ENCODE results near the gene FCGR2B. TPM values are rescaled to one million over a fixed set of nuclear protein-coding genes. Genes with fewer than 3 reads are reported as not detected.
A peak's percentile ranks its signal among the peaks of the same experiment; 100 is the strongest.
"Not testable (repeated sequence)": the region's sequence is repeated elsewhere in the genome, so short reads cannot be mapped to it uniquely, and the experiment has no call there.

Gene FCGR2B
- total and polyA plus RNA-seq, 2 experiments from 2014 or later: not detected

- not testable (repeated sequence) for H3K79me2 ChIP-seq (replicated peaks; ENCODE audit: insufficient read depth); DNase-seq (ENCODE audit: low spot score); H3K9me3 Mint-ChIP-seq; H3K27me3 Mint-ChIP-seq (ENCODE audit: insufficient read depth, low read depth, poor library complexity); H3K27ac ChIP-seq (ENCODE audit: low read depth); ATAC-seq; H3K4me2 ChIP-seq; H3K36me3 ChIP-seq (ENCODE audit: insufficient read depth); H3K4me3 ChIP-seq; H3K4me3 Mint-ChIP-seq; H3F3A ChIP-seq (replicated peaks; ENCODE audit: low read depth); H3K27ac Mint-ChIP-seq; H3K4me1 Mint-ChIP-seq; H3K27me3 ChIP-seq (ENCODE audit: insufficient read depth); H2AFZ ChIP-seq; H3K36me3 Mint-ChIP-seq (ENCODE audit: low read depth); H3K9me2 ChIP-seq (ENCODE audit: insufficient read depth); H3K4me1 ChIP-seq (ENCODE audit: insufficient read depth); H4K20me1 ChIP-seq (replicated peaks; ENCODE audit: insufficient read depth)
Observed at GRCh38 chr1:161664689-161665088, 1.7 kb downstream of the FCGR2B start.

- not testable (repeated sequence) for H3K27ac ChIP-seq (ENCODE audit: low read depth); H3F3A ChIP-seq (replicated peaks; ENCODE audit: low read depth); H3K27me3 Mint-ChIP-seq (ENCODE audit: insufficient read depth, low read depth, poor library complexity); H3K36me3 ChIP-seq (ENCODE audit: insufficient read depth); H3K4me1 ChIP-seq (ENCODE audit: insufficient read depth); H3K9me3 Mint-ChIP-seq; H4K20me1 ChIP-seq (replicated peaks; ENCODE audit: insufficient read depth); H3K4me3 ChIP-seq; H3K79me2 ChIP-seq (replicated peaks; ENCODE audit: insufficient read depth); H3K27me3 ChIP-seq (ENCODE audit: insufficient read depth); H3K9me2 ChIP-seq (ENCODE audit: insufficient read depth); H3K36me3 Mint-ChIP-seq (ENCODE audit: low read depth)
- Mint-ChIP-seq H3K4me3 (peak overlapping the region; percentile 6; the same call in 1 of the 3 replicates), H3K4me1 (peaks cover 15% of the 10 kb centered on the region), H3K27ac (peak overlapping the region; percentile 9; the same call in 1 of the 2 replicates)
- ATAC-seq: peak; percentile 62
- H2AFZ ChIP-seq: peak overlapping the region; percentile 84
- peak; percentile 30 for DNase-seq (ENCODE audit: low spot score)
- H3K4me2 ChIP-seq: peak overlapping the region; percentile 57; the same call in 1 of the 2 replicates
Observed at GRCh38 chr1:161671045-161672020, 8.4 kb downstream of the FCGR2B start.

GRCh38 chr1:161673437-161673836 lies 10.5 kb downstream of the FCGR2B start:
- H3K36me3 Mint-ChIP-seq (ENCODE audit: low read depth); H3K36me3 ChIP-seq (ENCODE audit: insufficient read depth); H2AFZ ChIP-seq; H3K4me3 ChIP-seq; H3K27ac ChIP-seq (ENCODE audit: low read depth); H3K27me3 ChIP-seq (ENCODE audit: insufficient read depth); H4K20me1 ChIP-seq (replicated peaks; ENCODE audit: insufficient read depth); H3K9me2 ChIP-seq (ENCODE audit: insufficient read depth); H3F3A ChIP-seq (replicated peaks; ENCODE audit: low read depth); H3K4me3 Mint-ChIP-seq; H3K4me1 ChIP-seq (ENCODE audit: insufficient read depth); H3K79me2 ChIP-seq (replicated peaks; ENCODE audit: insufficient read depth); H3K4me2 ChIP-seq; H3K9me3 Mint-ChIP-seq; DNase-seq (ENCODE audit: low spot score); H3K27me3 Mint-ChIP-seq (ENCODE audit: insufficient read depth, low read depth, poor library complexity); H3K27ac Mint-ChIP-seq: not testable (repeated sequence)
- H3K4me1 Mint-ChIP-seq: peaks cover 23% of the 10 kb centered on the region
- ATAC-seq: peak; percentile 32

- H3K79me2 ChIP-seq (replicated peaks; ENCODE audit: insufficient read depth); H4K20me1 ChIP-seq (replicated peaks; ENCODE audit: insufficient read depth); H3K36me3 Mint-ChIP-seq (ENCODE audit: low read depth); H3K4me3 Mint-ChIP-seq; H3K27me3 Mint-ChIP-seq (ENCODE audit: insufficient read depth, low read depth, poor library complexity); H2AFZ ChIP-seq; H3K27ac ChIP-seq (ENCODE audit: low read depth); H3K9me3 Mint-ChIP-seq; H3K4me1 ChIP-seq (ENCODE audit: insufficient read depth); H3K9me2 ChIP-seq (ENCODE audit: insufficient read depth); H3F3A ChIP-seq (replicated peaks; ENCODE audit: low read depth); H3K4me3 ChIP-seq; H3K27ac Mint-ChIP-seq; H3K4me2 ChIP-seq; H3K27me3 ChIP-seq (ENCODE audit: insufficient read depth); ATAC-seq; H3K36me3 ChIP-seq (ENCODE audit: insufficient read depth); DNase-seq (ENCODE audit: low spot score): not testable (repeated sequence)
- H3K4me1 Mint-ChIP-seq: peaks cover 23% of the 10 kb centered on the region
Observed at GRCh38 chr1:161674447-161674846, 11.5 kb downstream of the FCGR2B start.

GRCh38 chr1:161674908-161675307 lies 12.0 kb downstream of the FCGR2B start:
- not testable (repeated sequence) for H3K4me3 Mint-ChIP-seq; DNase-seq (ENCODE audit: low spot score); H4K20me1 ChIP-seq (replicated peaks; ENCODE audit: insufficient read depth); H3F3A ChIP-seq (replicated peaks; ENCODE audit: low read depth); H3K4me1 ChIP-seq (ENCODE audit: insufficient read depth); ATAC-seq; H3K79me2 ChIP-seq (replicated peaks; ENCODE audit: insufficient read depth); H3K9me2 ChIP-seq (ENCODE audit: insufficient read depth); H3K36me3 ChIP-seq (ENCODE audit: insufficient read depth); H2AFZ ChIP-seq; H3K27me3 Mint-ChIP-seq (ENCODE audit: insufficient read depth, low read depth, poor library complexity); H3K27me3 ChIP-seq (ENCODE audit: insufficient read depth); H3K36me3 Mint-ChIP-seq (ENCODE audit: low read depth); H3K27ac Mint-ChIP-seq; H3K4me2 ChIP-seq; H3K4me3 ChIP-seq; H3K9me3 Mint-ChIP-seq; H3K27ac ChIP-seq (ENCODE audit: low read depth)
- peaks cover 23% of the 10 kb centered on the region for H3K4me1 Mint-ChIP-seq
